ENCODE results near the gene CCAR1. TPM values are rescaled to one million over a fixed set of nuclear protein-coding genes. Genes with fewer than 3 reads are reported as not detected.

CCAR1 gene
- total and polyA plus RNA-seq, 10 of the 15 experiments (the other 5 are each of a cell fraction or from before 2014, with no cell fraction given) = 35.5 to 124 (median 79.0) TPM

GRCh38 chr10:68697106-68697505, 23.9 kb upstream of the CCAR1 start:
- SMC1A ChIA-PET (ENCODE audit: uncharacterized antibody, unreplicated experiment) = interaction anchor here (0.6 to 2.6 kb wide), 4 partner anchors 11 to 62 kb away, joined by 3 to 10 read pairs (median 3); no protein-coding TSS in a partner anchor
- no peak overlapping the region for H3K4me3 ChIP-seq
- in situ Hi-C loops (cut with MboI) (no loop called here), intact Hi-C loops (cut with micrococcal nuclease; ENCODE audit: unreplicated experiment) (no loop called here)
- POLR2A ChIA-PET = interaction anchor here (0.9 kb wide), 1 partner anchor 96 kb away, joined by 3 read pairs; no protein-coding TSS in a partner anchor
- H3K4me1 ChIP-seq (ENCODE audit: control insufficient read depth, insufficient read depth, low read length) = no peaks in the 10 kb centered on the region
- no peak overlapping the region for H3K4me2 ChIP-seq (ENCODE audit: control insufficient read depth, insufficient read depth)
- no peak overlapping the region for H3K9ac ChIP-seq (ENCODE audit: control insufficient read depth, insufficient read depth, low read length)
- no peaks in the 10 kb centered on the region for H3K9me3 ChIP-seq (replicated peaks; ENCODE audit: control insufficient read depth, insufficient read depth, low read length)
- FAIRE-seq (no peak), ATAC-seq (no peak), DNase-seq (ENCODE audit: low read depth, low spot score) (no peak)
- H3K27me3 ChIP-seq (replicated peaks in 1 of 2; ENCODE audit: control insufficient read depth in 2 of 2, insufficient read depth in 2 of 2, low read length in 1 of 2) = no peaks in the 10 kb centered on the region
- CTCF ChIA-PET = interaction anchor here (0.6 kb wide), 1 partner anchor 53 kb away, joined by 3 read pairs; no protein-coding TSS in a partner anchor
- H3K27ac ChIP-seq (ENCODE audit: control insufficient read depth, insufficient read depth) = no peak overlapping the region
- no peaks in the 10 kb centered on the region for H4K20me1 ChIP-seq (ENCODE audit: control insufficient read depth, insufficient read depth)
- 90% methylated on average over 1 of the region's 1 CpG for WGBS (ENCODE audit: insufficient coverage, insufficient replicate concordance, low lambda C conversion rate, missing lambda C conversion rate)
- H2AFZ ChIP-seq (ENCODE audit: control insufficient read depth, low read depth, low read length) = no peak overlapping the region
- RAD21 ChIA-PET (ENCODE audit: unreplicated experiment) = no interaction called here
- H3K36me3 ChIP-seq (ENCODE audit: control insufficient read depth in 2 of 2, insufficient read depth in 2 of 2, low read length in 1 of 2) = no peaks in the 10 kb centered on the region
- TF ChIP-seq CREB1 (IDR thresholded peaks at IDR 0.05; ENCODE audit: low read depth) = no peak
- TF ChIP-seq POLR2AphosphoS5 (IDR thresholded peaks at IDR 0.05; ENCODE audit: low read length) = no peak
- no peak for TF ChIP-seq CUX1 (IDR thresholded peaks at IDR 0.05; ENCODE audit: insufficient replicate concordance, low read depth, low read length)
- TF ChIP-seq CHD4 (IDR thresholded peaks at IDR 0.05) = no peak
- TF ChIP-seq USF1 (IDR thresholded peaks at IDR 0.05; ENCODE audit: borderline replicate concordance, extremely low read length, insufficient read depth, low read depth, low read length) = no peak
- no peak for TF ChIP-seq SIX5 (IDR thresholded peaks at IDR 0.05; ENCODE audit: low read depth, low read length, severe bottlenecking)
- no peak for TF ChIP-seq ATF3 (IDR thresholded peaks at IDR 0.05; ENCODE audit: borderline replicate concordance, extremely low read depth, low read depth, low read length)
- no peak for TF ChIP-seq ZNF24 (IDR thresholded peaks at IDR 0.05)
- no peak for TF ChIP-seq POU2F2 (IDR thresholded peaks at IDR 0.05; ENCODE audit: borderline replicate concordance, low read depth, low read length)
- no peak for TF ChIP-seq IRF3 (IDR thresholded peaks at IDR 0.05)
- no peak for TF ChIP-seq FOS (IDR thresholded peaks at IDR 0.05; ENCODE audit: borderline replicate concordance, extremely low read depth, insufficient read length)
- BruUV-seq (replicated peaks) = no TSS peak
- H3K79me2 ChIP-seq (ENCODE audit: control insufficient read depth, insufficient read depth, low read length) = no peaks in the 10 kb centered on the region
